H9 (cell line): Measurements from ENCODE around the gene DPYD. TPM values are rescaled to one million over a fixed set of nuclear protein-coding genes. Genes with fewer than 3 reads are reported as not detected.

ENCODE experiments used
- DNase-seq: peaks from one replicate; pipeline ENCODE4 v3.0.0-alpha.2; 2017
- H2AFZ ChIP-seq: one replicate; pipeline ENCODE4 v1.6.1; 2013; ENCODE audit warnings: mild to moderate bottlenecking, low read length, control low read depth, moderate library complexity
- H2AK5ac ChIP-seq: 2 replicates; pipeline ENCODE4 v1.6.1; 2013; ENCODE audit warnings: low read length, control low read depth, mixed read lengths; ENCODE audit not compliant: insufficient read length
- H2BK120ac ChIP-seq: one replicate; pipeline ENCODE4 v1.6.1; 2013; ENCODE audit warnings: low read depth, mild to moderate bottlenecking, low read length, control low read depth, inconsistent platforms; ENCODE audit not compliant: poor library complexity, severe bottlenecking
- H2BK12ac ChIP-seq: 2 replicates; pipeline ENCODE4 v1.6.1; 2013; ENCODE audit warnings: low read length, control low read depth, mixed read lengths, low read depth; ENCODE audit not compliant: insufficient read length
- H2BK15ac ChIP-seq: 2 replicates; pipeline ENCODE4 v1.6.1; 2013; ENCODE audit warnings: low read depth, low read length, control low read depth
- H2BK20ac ChIP-seq: one replicate; pipeline ENCODE4 v1.6.1; 2013; ENCODE audit warnings: low read depth, mild to moderate bottlenecking, low read length, control low read depth, inconsistent platforms; ENCODE audit not compliant: poor library complexity, severe bottlenecking
- H2BK5ac ChIP-seq: 2 replicates; pipeline ENCODE4 v1.6.1; 2013; ENCODE audit warnings: low read length, control low read depth, mixed read lengths; ENCODE audit not compliant: insufficient read length
- H3K14ac ChIP-seq: 2 replicates; pipeline ENCODE4 v1.6.1; 2013; ENCODE audit warnings: low read length, control low read depth; ENCODE audit not compliant: insufficient read depth
- H3K18ac ChIP-seq: 2 replicates; pipeline ENCODE4 v1.6.1; 2013; ENCODE audit warnings: low read depth, mild to moderate bottlenecking, mixed read lengths, low read length, control low read depth; ENCODE audit not compliant: insufficient read length
- H3K23ac ChIP-seq: 2 replicates; pipeline ENCODE4 v1.6.1; 2013; ENCODE audit warnings: low read length, control low read depth, mixed read lengths, low read depth; ENCODE audit not compliant: insufficient read length
- H3K23me2 ChIP-seq: 2 replicates; pipeline ENCODE4 v1.6.1; 2013; ENCODE audit warnings: low read depth, mild to moderate bottlenecking, mixed read lengths, low read length, control low read depth; ENCODE audit not compliant: insufficient read length, poor library complexity, severe bottlenecking
- H3K27ac ChIP-seq: 2 replicates; pipeline ENCODE4 v1.5.1; 2013; ENCODE audit warnings: low read length, control low read depth, mixed read lengths, low read depth; ENCODE audit not compliant: insufficient read length
- H3K27me3 ChIP-seq: 2 replicates; pipeline ENCODE4 v1.6.1; 2013; ENCODE audit warnings: low read length, control low read depth, inconsistent platforms; ENCODE audit not compliant: insufficient read depth
- H3K4ac ChIP-seq: 2 replicates; pipeline ENCODE4 v1.6.1; 2013; ENCODE audit warnings: low read depth, mild to moderate bottlenecking, control low read depth, inconsistent platforms, low read length, moderate library complexity
- H3K4me1 ChIP-seq: 2 replicates; pipeline ENCODE4 v1.6.1; 2013; ENCODE audit warnings: low read length, control low read depth, inconsistent platforms; ENCODE audit not compliant: insufficient read depth
- H3K4me2 ChIP-seq: 2 replicates; pipeline ENCODE4 v1.6.1; 2013; ENCODE audit warnings: low read length, control low read depth, mixed read lengths; ENCODE audit not compliant: insufficient read length, insufficient read depth
- H3K56ac ChIP-seq: 2 replicates; pipeline ENCODE4 v1.6.1; 2013; ENCODE audit warnings: low read depth, mild to moderate bottlenecking, mixed read lengths, low read length, control low read depth; ENCODE audit not compliant: insufficient read length
- H3K79me1 ChIP-seq: 2 replicates; pipeline ENCODE4 v1.6.1; 2013; ENCODE audit warnings: low read depth, mild to moderate bottlenecking, moderate library complexity, low read length, control low read depth, inconsistent platforms; ENCODE audit not compliant: insufficient read depth, poor library complexity, severe bottlenecking
- H3K79me2 ChIP-seq: 2 replicates; pipeline ENCODE4 v1.6.1; 2013; ENCODE audit warnings: low read length, control low read depth, inconsistent platforms; ENCODE audit not compliant: insufficient read depth
- H3K9ac ChIP-seq: 2 replicates; pipeline ENCODE4 v1.6.1; 2013; ENCODE audit warnings: low read length, control low read depth, mixed read lengths; ENCODE audit not compliant: insufficient read length; ENCODE audit errors: extremely low read depth
- H3K9me3 ChIP-seq: one replicate; pipeline ENCODE4 v1.6.1; 2013; ENCODE audit warnings: low read depth, low read length, inconsistent platforms; ENCODE audit not compliant: control insufficient read depth
- H3T11ph ChIP-seq: one replicate; pipeline ENCODE4 v1.6.1; 2013; ENCODE audit warnings: mild to moderate bottlenecking, low read length, control low read depth, inconsistent platforms
- H4K20me1 ChIP-seq: one replicate; pipeline ENCODE4 v1.6.1; 2013; ENCODE audit not compliant: control insufficient read depth, insufficient read length, insufficient read depth
- H4K5ac ChIP-seq: 2 replicates; pipeline ENCODE4 v1.6.1; 2013; ENCODE audit warnings: low read depth, mild to moderate bottlenecking, mixed read lengths, low read length, control low read depth; ENCODE audit not compliant: insufficient read length
- H4K8ac ChIP-seq: replicated peaks from 2 replicates; pipeline ENCODE4 v1.6.1; 2013; ENCODE audit warnings: low read length, control low read depth, mixed read lengths, low read depth; ENCODE audit not compliant: insufficient read length
- H4K91ac ChIP-seq: 2 replicates; pipeline ENCODE4 v1.6.1; 2013; ENCODE audit warnings: low read depth, mild to moderate bottlenecking, moderate library complexity, mixed read lengths, low read length, control low read depth; ENCODE audit not compliant: insufficient read length
- H3K27ac Mint-ChIP-seq, 3 experiments: 2 replicates in 2 of 3; 3 replicates in 1 of 3; pipeline ENCODE4 v1.8.0; 2020 to 2021; ENCODE audit warnings: mixed read lengths in 3 of 3, mild to moderate bottlenecking in 1 of 3, moderate library complexity in 1 of 3
- H3K27me3 Mint-ChIP-seq: 2 replicates; pipeline ENCODE4 v1.8.0; 2021; ENCODE audit warnings: low read depth, mild to moderate bottlenecking, moderate library complexity, mixed read lengths
- H3K36me3 Mint-ChIP-seq, 3 experiments: 2 replicates in 2 of 3; 3 replicates in 1 of 3; pipeline ENCODE4 v1.8.0; 2020 to 2021; ENCODE audit warnings: low read depth in 3 of 3, mixed read lengths in 3 of 3; ENCODE audit not compliant: insufficient read depth in 1 of 3
- H3K4me1 Mint-ChIP-seq, 2 experiments: 2 replicates each; pipeline ENCODE4 v1.8.0; 2020; ENCODE audit warnings: mixed read lengths in 2 of 2
- H3K4me3 Mint-ChIP-seq, 2 experiments: 2 replicates in 1 of 2; 3 replicates in 1 of 2; pipeline ENCODE4 v1.8.0; 2020 to 2021; ENCODE audit warnings: mild to moderate bottlenecking in 2 of 2, mixed read lengths in 2 of 2, moderate library complexity in 1 of 2
- H3K9me3 Mint-ChIP-seq, 2 experiments: 2 replicates in 1 of 2; 3 replicates in 1 of 2; pipeline ENCODE4 v1.8.0; 2020; ENCODE audit warnings: mild to moderate bottlenecking in 2 of 2, mixed read lengths in 2 of 2, moderate library complexity in 1 of 2
- CTCF ChIP-seq: fragments of 200-600 bp; sonication (generic); conservative IDR thresholded peaks from 3 replicates; pipeline ENCODE4 v1.8.0; 2021; ENCODE audit warnings: antibody characterized with exemption, mild to moderate bottlenecking
- WGBS: extraction: QIAGEN DNeasy Blood & Tissue Kit; methylation state at CpG from one replicate; pipeline ENCODE4 v1.1.7; 2013; ENCODE audit warnings: missing lambda C conversion rate, low lambda C conversion rate, mixed read lengths; ENCODE audit not compliant: insufficient read length; ENCODE audit errors: extremely low coverage; 5-methylcytosine and 5-hydroxymethylcytosine counted together
- total RNA-seq: library from RNA; stranded (reverse); gene quantifications from 2 replicates; pipeline ENCODE4 v1.2.1, GENCODE V29; 2021

DPYD gene
- total RNA-seq, 1 experiment from 2014 or later, result 0.37 TPM

- H3K79me1 ChIP-seq, result no peaks in the 10 kb centered on the region
- H4K8ac ChIP-seq, result no peak overlapping the region
- no peak overlapping the region for H2AFZ ChIP-seq
- WGBS, result no CpG with 5 or more reads among the region's 2 CpGs
- H3K4me2 ChIP-seq, result no peak overlapping the region
- H3K9me3 ChIP-seq, result no peaks in the 10 kb centered on the region
- no peak overlapping the region for H2BK5ac ChIP-seq
- no peak overlapping the region for H3K27ac ChIP-seq
- no peak overlapping the region for H3T11ph ChIP-seq
- H4K20me1 ChIP-seq, result no peaks in the 10 kb centered on the region
- H3K27ac Mint-ChIP-seq, result no peak overlapping the region
- no peaks in the 10 kb centered on the region for H3K4me1 Mint-ChIP-seq
- H3K27me3 ChIP-seq, result no peaks in the 10 kb centered on the region
- no peak for DNase-seq
- no peak overlapping the region for H3K4me3 Mint-ChIP-seq
- peaks cover 5 to 9% of the 10 kb centered on the region in 2 experiments; a peak in 4 of 5 replicates for H3K9me3 Mint-ChIP-seq
- no peak overlapping the region for H4K5ac ChIP-seq
- H3K23me2 ChIP-seq, result no peaks in the 10 kb centered on the region
- H2BK15ac ChIP-seq, result no peak overlapping the region
- no peak overlapping the region for H3K23ac ChIP-seq
- no peak overlapping the region for H3K56ac ChIP-seq
- H3K36me3 Mint-ChIP-seq, result peaks cover 0 to 6% (median 3%) of the 10 kb centered on the region in 3 experiments; a peak in 3 of 7 replicates
- H3K9ac ChIP-seq, result no peak overlapping the region
- no peak overlapping the region for H3K14ac ChIP-seq
- no peak overlapping the region for H3K4ac ChIP-seq
- H2BK20ac ChIP-seq, result no peak overlapping the region
- no peak overlapping the region for H3K18ac ChIP-seq
- no peak overlapping the region for H4K91ac ChIP-seq
- H3K27me3 Mint-ChIP-seq, result no peaks in the 10 kb centered on the region
- no peak for TF ChIP-seq CTCF
- no peak overlapping the region for H2BK120ac ChIP-seq
- no peak overlapping the region for H2AK5ac ChIP-seq
- H3K4me1 ChIP-seq, result no peaks in the 10 kb centered on the region
- H3K79me2 ChIP-seq, result no peaks in the 10 kb centered on the region
- no peak overlapping the region for H2BK12ac ChIP-seq
Observed at GRCh38 chr1:97034651-97035050, 886.2 kb downstream of the DPYD start.
